HG03432 (cell line): ENCODE results near the gene NKX3-2.

Experiments
- ATAC-seq: cut with Tn5 transposase; IDR thresholded peaks from one replicate; pipeline ENCODE4 v1.9.1; 2021; ENCODE audit warnings: mild to moderate bottlenecking, moderate library complexity; ENCODE audit not compliant: unreplicated experiment

NKX3-2 gene

GRCh38 chr4:13534344-13535063 lies 9.8 kb downstream of the NKX3-2 start:
- no peak for ATAC-seq

GRCh38 chr4:13533670-13534343 lies 10.5 kb downstream of the NKX3-2 start:
- ATAC-seq, result no peak

- ATAC-seq, result no peak
These were observed 12.7 kb downstream of the NKX3-2 start for GRCh38 chr4:13531625-13531998.

DNA sequence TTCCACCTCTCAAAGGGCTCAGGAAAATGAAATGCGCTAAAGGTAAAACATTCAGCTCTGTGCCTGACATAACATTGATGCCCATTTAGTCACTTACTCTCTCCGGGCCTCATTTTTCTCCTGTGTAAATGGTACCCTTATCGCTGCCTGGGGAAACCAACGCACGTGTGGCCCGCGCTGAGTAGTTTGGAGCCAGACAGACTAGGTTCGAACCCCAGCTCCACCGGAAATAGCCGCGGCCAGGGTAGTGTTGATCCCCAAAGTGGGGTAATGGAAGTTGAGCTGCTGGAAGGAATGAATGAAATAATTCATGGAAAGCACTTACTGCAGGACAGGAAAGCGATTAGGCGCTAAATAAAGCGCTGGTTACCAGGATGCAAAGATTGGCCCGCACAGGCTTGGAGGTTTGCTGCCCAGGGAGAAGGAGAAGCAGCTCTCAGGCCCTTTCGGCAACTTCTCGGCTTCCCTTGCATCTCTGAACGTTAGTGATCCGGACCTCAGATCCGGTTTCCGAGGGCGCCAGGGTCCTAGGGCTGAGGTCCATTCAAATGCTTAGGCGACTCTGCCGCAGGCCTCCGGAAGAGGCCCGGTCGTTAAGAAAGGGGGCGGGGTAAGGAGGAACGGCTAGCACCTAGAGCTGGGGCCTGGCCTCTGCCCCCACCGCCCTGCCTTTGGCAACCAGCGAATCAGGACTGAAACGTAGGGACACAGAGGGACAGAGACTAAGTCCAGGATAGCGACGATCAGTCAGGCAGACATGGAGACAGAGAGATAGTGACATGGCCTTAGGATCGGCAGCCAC lies 13.3 kb downstream of the NKX3-2 start:
- ATAC-seq, result no peak

DNA sequence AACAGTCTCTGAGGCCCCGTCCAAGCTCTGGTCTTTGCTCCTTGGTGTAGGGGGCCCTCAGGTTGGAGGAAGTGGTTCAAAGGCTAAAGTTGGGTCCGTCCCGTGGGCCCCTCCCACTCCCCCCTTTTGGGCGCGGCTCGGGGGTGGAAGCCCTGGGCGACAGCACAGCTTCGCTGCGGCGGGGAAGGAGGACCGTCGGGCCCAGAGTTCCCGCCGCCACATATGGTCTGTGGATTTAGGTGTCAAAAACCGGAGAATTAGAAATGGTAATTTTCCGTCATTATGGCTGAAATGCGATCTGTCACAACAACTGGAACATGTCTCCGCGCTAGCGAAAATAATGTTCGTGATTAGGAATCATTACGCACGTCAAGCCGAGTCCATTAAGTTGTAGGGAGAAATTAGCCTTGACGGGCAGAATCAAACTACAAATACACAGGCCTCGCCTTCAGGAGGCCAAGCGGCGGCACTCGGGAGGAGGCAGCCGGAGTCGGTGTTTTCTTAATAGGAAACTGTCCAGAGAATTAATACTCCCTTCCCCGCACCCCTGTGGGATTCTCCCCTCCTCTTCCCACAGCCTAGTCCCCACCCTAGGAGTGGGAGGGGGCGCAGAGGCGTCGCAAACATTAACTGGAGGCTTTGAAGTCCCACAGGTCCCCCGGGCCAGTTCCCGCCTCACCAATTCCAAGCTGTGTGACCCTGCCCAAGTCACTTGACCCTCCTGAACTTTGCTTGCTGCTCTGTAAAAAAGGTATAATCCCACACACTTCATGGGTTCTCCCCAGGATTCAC lies 15.0 kb downstream of the NKX3-2 start:
- no peak for ATAC-seq

DNA sequence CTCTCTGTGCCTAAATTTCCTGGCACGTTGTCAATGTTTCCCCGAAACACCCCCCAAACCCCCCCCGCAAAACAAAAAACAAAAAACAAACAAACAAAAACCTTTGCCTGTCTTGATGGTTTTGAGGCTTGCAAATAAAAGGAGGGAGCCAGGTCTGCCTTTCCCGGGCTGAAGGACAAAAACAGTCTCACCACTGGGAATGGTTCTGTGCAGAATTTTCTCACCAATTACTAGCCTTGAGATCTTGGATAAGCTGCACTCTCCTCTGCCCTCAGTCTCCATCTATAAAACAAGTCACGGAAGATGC lies 15.5 kb downstream of the NKX3-2 start:
- no peak for ATAC-seq

- peak; percentile 80 for ATAC-seq
These were observed 16.1 kb downstream of the NKX3-2 start for GRCh38 chr4:13527981-13528820.

- ATAC-seq, result peak; percentile 26
These were observed 16.9 kb downstream of the NKX3-2 start for GRCh38 chr4:13527192-13527980.

- no peak for ATAC-seq
These were observed 17.6 kb downstream of the NKX3-2 start for GRCh38 chr4:13526658-13527057.

GRCh38 chr4:13525606-13526281 lies 18.6 kb downstream of the NKX3-2 start:
- no peak for ATAC-seq

- no peak for ATAC-seq
These were observed 19.6 kb downstream of the NKX3-2 start for GRCh38 chr4:13524504-13525243.

GRCh38 chr4:13523591-13524503 lies 20.5 kb downstream of the NKX3-2 start:
- ATAC-seq, result no peak

GRCh38 chr4:13523105-13523477 lies 21.2 kb downstream of the NKX3-2 start:
- no peak for ATAC-seq

DNA sequence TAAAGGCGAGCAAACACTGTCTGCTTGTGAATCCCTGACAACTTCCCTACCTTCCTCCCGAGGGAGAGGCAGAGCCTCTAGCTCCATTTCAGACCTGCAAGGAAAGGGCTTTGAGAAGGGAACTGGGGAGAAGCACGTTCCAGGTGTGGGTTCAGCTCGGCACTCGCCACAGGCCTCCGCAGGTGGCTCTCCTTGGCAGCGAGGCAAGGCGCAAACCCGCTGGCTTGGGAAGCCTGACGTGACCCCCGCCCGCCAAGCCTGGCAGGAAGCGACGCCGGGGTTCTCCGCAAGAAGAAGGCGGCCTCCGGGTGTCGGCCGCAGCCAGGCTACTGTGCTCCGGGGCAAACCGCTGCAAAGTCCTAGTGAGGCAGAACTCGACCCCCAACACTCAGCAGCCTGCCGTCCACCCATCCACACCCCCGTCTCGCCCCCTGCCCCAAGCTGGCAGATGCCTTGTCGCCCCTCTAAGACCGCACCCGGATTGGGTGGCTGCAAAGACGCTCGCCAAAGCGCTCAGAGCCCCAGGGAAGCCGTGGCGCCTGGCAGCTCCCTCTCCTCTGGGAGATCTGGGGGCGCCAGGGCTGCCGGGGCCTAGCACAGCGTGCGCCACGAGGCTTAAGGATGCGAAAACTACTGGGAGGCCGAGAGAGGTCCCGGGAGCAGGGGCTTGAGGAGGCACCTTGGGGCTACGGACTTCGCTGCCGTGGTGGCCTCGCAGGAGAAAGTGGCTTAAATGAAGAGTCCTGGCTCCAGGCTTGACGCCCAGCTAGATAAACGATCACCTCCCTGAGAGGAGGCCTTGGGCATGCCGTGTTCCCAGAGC lies 21.8 kb downstream of the NKX3-2 start:
- peak; percentile 46 for ATAC-seq

DNA sequence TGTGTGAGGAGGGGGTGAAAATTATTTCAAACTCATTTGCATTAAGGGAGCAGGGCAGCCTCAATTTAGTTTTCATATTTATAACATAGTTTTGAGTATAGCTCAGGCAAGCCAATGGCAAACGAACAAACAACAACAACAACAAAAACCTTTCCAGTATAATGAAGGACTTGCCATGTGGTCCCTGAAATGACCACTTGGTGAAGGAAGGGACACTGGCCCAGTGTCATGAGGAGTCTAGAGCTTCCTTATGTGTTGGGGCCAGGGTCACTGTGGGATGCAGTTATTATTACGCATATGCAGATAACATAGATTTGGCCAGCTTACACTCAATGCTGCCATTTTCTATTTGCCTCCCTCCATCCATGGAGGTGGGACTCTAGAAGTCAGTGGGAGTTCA lies 23.3 kb downstream of the NKX3-2 start:
- ATAC-seq, result no peak

DNA sequence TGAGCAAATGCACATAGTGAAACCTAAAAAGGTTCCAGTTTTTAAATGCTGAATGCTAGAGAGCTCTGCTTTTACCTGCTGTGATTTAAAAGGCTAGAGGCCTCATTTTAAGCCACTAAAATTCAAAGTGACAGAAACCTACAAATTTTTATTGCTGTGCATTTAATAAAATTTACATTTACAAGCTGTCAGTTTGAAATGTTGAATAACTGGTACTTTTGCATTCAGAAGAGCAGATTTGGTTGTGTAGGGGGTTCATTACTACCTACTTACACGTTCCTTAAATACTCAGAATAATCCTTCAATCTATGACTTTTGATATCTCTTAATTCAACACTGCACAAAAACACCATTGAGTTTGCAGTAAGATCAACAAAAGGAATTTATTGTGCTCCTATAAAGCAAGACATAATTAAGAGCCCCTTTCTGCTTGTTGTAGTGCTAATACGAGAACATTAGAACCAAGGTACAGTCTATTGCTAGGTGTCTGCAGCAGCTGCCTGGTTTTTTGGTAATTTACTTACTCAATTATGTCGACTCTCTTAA lies 27.9 kb downstream of the NKX3-2 start:
- no peak for ATAC-seq
